ENCODE results near the gene RYR3.

The RYR3 gene

DNA sequence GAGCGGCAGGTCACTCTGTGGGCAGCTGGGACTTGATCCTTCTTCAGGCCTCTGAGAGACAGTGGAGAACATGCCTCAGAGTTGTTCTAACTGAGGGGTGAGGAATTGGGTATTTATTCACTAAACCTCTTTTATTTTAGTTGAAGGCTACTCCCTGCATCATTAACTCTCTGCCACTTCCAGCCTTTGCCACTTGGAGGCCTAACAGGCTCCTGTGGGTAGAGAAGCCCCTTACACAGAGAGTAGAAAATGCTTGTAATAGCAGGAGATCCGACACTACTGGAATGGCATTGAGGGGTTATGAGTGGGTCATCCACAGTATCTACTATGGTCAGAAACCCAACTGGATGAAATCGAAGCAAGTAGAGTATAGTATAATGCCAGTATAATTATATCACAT is 81.7 kb downstream of the RYR3 start:
- no peak for DNase-seq

DNA sequence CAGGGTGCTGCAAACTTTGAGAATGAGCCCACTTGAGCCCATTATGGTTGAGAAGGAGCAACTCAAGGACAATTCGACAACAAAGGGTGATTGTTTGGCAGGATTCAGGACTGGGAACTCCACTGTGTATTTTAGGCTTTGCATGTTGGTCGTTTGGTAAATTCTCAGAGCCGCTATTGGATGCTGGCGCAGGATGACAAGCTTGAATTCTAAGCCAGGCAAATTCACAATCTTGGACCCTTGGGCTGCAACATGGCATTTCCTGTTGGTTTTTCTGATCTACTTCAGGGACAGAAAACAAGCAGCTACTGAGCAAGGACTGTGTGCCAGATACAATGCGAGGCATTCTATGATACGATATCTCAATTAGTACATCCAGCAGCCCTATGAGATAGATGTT is 82.8 kb downstream of the RYR3 start:
- no peak for DNase-seq

DNA sequence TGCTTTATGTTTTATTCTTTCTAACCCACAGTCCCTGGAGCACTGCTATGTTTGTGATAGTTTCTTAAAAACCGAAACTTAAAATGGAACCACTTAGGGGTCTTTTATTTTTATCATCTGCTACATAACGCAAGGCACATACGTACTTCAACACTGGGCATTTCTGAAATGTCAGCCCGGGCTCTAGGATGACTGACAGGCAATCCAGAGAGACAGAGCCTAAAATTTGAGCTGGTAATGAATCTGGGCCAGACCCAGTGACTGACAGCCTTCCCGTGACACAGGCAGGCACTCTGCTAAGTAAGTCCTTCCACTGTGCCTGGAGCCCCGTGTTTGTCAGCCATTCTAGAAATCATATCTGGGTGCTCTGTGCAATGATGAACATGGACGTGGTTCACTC is 84.6 kb downstream of the RYR3 start:
- DNase-seq: no peak

DNA sequence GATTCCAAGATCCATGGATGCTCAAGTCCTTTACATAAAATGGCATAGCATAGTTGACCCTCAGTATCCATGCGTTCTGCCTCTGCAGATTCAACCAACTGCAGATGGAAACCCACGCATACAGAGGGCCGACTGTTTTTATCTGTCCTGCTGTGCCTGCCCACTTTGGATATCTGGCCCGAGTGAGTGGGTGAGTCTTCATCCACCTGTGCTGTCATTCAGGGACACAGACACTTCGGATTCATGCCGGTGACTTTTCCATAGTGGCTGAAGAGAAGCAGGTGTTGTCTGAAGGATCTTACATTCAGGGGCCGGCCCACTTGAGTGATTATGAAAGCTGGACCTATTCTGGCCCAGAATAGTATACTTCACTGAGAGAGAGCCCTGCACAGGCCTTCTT is 85.1 kb downstream of the RYR3 start:
- no peak for DNase-seq

DNA sequence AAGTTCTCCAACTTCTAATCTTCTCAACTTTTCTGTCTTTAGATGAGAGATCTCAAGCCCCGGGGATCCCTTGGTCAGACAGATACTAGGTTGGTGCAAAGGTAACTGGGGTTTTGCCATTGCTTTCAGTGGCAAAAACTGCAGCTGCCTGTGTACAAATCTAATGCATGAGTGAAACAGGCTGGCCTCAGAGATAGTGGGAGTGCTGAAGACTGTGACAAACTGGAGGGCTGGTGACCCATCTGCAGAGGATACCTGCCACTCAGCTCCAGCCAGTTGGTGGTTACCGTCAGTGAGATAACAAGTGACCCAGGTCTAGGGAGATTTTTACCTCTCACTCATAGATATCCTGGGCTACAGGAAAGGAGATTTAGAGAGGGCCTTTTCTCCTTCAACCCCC is 85.7 kb downstream of the RYR3 start:
- no peak for DNase-seq

DNA sequence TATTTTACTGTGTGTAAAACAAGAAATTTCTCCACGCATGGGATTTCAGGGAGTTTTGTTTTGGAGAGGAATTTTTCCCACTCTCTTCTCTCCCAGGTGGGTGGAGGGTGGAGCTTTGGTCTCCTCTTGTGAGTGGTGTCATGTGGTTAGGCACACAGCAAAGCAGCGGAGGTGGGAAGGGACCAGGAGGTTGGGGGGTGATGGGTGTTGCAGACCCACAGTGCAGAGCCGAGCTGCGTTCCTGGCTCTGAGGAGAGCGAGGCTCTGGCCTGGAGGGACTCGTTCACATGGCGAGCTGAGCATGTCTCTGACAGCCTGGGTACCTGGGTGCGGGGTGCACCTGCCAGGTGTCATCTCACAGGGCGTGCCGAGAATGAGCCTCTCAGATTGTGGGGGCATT is 87.8 kb downstream of the RYR3 start:
- no peak for DNase-seq

DNA sequence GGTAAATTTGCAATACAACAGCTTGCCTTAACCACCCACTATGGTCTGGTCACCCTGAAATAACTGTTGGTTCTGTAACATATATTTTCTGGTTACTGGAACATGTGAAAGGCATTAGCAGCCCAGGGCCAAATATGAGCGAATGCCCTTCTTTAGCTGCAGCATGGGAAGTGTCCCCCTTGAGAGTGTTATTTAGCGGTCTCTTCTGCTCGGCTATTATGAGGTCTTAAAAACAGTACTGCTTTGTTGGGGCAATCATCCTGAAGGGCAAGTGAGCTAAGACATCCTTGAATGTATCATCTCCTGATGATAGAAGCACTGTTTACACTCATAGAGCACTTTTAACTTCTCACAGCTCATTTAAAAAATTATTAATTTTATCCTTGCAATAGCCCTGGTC is 90.2 kb downstream of the RYR3 start:
- DNase-seq: no peak

DNA sequence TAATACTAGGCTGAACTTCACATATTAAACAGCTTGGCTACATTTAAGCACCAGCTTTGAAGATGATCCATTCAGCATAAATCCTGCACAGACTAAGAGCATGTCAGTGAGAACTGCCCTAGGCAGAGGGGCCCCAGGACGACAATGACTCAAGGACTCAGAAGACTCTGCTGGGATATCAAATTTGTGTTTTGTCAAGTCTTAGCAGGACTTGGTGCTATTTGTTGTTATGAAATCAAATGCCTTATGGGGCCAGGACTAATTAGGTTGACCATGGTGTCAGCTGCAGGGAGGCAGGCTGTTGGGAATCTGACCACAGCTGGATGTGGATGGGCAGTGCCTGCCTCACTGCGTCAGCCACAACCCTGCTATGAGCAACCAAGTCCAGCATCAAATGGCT is 91.8 kb downstream of the RYR3 start:
- DNase-seq: no peak

DNA sequence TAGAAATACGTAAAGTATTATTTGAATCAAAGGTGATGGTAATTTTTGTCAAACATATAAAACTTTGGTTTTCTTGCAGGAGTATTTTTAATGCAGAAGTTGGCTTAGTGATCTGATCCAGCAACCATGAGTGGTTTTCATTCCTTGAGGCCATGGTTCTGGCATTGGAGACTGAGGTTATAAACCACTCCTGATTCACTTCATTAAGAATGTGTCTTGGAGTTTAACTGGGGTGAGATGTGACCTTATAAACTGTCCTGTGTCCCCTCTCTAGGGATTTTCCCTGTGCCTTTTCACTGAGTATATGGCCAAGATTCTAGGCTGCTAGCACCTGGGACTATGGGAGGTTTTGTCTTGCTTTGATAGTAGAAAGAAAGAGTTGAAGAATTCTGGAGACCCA is 94.3 kb downstream of the RYR3 start:
- DNase-seq: no peak

DNA sequence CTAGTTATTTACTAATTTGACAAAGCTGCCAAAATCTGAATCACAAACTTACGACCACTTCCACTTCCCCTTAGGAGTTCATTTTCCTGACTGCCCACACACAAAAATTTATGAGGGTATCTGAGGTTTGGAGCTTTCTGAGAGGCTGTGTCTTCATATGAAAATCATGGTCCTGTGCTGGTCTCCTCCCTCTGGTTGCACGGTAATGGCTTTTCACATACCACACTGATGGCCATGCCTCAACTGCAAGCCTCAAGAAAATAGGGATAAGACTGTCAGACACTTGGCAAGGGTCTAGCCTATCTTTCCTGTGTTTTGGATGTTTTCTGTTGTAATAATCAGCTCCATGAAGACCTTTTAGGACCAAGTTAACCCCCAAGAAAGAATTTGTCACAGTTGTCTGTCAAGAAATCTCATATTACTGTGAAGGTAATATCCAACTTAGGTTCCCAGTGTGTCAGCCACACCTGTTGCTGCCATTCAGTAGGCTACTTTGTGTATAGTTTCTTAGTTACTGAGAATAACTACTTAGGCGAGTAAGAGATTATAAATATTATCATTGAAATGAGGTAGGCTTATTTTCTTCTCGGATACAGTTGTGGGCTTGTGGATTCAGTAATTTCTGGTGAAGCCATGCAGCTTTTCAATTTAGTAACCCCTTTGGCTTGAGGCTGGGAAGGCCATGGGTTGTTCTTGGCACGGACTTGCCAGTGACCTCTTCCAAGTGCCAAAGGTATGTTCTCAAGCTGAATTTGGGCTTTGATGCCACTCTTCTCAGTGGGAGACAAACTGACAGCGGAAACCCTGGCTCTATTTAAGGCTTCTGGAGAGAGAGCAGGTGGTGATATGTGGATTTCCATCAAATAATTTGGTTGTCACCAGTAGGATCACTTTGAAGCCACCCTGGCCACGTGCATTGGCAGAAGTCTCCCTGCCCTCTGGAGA is 101.1 kb downstream of the RYR3 start:
- DNase-seq: no peak

DNA sequence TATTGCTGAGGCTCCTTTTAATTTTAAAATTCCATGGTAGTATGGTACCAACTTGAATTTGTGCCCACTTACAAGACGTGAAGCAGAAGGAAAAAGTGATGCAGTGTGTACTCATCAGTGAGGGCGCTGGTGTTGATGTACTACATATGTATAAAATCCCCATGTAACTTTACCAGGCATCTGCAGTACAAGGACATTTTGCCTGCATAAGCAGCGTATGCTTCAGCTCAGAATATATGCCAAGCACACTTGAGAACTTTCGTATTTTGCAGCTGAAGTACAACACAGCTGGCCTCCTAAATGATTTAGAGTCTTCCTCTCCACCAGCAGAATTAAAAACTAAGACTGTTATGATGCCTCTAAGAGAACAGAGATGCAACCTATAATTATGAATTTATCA is 108.9 kb downstream of the RYR3 start:
- no peak for DNase-seq

DNA sequence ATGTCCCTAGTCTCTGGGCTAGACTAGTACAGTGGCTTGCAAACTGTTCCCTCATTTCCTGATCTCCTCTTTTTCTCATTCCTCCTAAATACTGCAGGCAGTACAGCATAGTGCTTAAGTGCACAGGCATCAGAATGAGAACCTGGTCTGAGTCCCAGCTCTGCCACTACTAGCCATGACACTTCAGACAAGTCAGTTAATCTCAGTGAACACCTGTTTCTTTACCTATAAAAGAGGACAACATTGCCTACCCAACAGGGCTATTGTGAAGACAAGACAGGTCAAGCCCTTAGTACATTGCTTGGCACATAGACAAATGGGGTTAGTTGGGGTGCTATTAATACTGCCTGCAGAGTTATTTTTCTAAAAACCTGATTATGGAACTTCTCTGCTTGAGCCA is 113.3 kb downstream of the RYR3 start:
- DNase-seq: no peak

DNA sequence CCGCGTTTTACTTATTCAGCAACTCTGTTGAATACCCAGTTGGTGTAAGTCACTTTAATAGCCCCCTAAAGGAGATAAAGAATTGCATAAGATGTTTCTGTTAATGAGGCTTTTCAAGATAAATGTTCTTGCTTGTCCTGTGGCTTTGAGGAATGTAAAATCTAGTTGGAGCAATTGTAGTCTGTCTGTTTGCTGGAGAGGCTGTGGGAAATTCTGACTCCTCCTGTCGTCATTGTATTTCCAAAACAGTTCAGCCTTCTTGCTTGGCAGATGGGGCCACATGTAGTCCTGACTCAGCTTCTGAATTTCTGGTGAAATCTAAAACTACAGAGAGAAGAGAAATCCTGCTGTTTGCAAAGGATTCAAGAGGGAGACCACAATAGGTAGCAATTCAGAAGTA is 114.4 kb downstream of the RYR3 start:
- no peak for DNase-seq

DNA sequence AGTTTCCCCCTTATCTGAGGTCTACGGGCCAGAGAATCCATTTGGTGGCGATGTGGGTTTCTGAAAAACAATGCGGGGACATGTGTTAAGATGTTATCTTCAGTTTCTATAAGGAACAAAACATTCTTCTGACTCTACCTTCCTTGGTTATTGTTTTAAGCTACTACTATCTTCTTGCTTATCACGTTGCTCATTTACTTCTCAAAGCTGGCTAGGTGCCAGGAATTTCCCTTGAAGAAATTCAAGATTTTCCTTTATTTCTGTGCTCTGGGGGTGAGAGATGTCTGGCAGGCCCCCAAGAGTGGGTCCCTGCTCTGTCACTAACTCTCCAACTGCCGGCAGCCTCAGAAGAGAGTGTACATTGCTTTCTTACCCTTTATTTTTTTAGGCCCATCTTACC is 119.8 kb downstream of the RYR3 start:
- no peak for DNase-seq

DNA sequence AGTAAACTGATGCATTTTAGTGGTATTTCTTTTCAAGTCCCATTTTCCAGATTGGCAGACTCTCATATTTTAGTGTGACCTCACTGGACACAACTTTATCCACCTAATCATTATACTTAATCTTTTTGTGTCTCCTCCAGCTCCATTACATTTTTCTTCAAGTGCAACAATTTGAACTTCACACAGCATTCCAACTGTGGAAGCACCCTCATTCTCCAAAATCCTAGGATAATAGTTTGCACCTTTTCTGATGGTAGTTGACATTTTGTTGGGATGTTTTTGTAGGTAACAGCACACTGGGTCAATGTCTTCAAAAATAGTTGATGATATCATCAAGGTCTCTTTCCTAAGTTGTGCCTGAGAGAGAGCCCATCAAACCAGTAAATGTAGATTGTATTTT is 123.1 kb downstream of the RYR3 start:
- DNase-seq: no peak

DNA sequence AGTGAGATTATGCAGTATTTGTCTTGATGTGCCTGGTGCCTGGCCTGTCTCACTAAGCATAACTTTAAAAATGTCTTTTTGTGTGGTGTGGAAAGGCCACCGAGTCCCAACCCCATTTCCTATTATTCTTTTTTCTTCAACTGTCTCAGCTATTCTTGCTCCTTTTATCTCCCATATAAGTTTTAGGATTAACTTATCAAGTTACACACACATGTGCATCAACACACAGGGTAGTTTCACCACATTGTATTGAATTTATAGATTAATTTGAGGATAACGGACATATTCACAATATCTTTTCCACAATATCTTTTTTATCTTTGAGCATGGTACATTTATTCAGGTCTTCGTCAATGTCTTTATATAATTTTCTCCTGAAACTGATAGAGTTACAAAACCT is 127.6 kb downstream of the RYR3 start:
- DNase-seq: no peak

DNA sequence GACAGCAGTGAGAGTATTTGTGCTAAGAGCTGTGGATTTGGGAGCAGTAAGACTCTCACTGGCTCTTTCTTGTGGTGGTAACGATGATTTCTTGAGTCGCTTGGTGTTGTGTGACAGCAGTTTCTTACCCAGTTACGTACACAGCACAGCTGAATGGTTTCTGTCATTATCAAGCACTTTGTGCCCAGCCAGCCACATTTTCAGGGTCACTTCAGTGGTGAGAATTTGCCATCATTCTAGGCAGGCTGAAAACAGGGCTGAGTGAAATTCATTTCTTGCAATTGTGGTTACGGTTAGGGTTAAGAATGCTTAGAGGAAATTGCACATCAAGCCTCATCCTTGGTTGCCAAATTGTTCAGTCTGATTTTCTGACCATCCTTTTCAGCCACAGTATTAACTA is 130.1 kb downstream of the RYR3 start:
- DNase-seq: no peak

DNA sequence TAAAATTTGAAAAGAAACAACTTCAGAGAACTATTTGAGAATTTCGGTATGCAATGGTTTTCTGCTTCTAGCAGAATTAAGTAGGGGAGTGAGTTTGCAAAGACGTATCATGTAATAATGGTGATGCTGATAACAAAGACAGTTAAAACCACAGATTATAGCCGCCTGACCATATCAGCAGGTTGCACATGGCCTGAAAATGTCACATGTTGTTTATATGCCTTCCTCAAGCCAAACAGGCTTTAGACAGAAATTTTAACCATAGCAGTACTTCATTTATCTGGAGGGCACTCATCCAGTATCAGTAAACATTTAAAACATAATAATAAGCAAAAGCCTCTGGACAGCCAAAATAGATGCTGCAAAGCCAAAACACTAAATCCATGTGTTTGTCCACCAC is 131.7 kb downstream of the RYR3 start:
- DNase-seq: no peak

DNA sequence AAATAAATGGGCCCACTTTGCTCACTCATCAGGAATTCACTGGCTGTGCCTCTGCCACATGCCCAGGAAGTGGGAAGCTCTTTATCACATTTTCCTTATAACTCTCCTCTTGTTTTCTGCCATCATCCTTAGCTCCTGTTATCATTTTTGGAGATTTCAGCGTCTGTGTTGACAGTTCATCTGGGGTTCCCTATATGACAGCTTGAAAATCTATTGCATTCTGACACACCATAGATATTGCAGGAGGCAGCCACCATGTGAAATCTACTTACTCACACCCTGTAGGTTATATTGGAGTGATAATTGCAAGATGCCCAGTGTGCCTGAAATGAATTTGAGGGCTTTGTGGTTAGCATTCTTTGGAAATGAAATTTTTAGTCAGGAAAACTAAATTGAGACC is 132.9 kb downstream of the RYR3 start:
- no peak for DNase-seq

DNA sequence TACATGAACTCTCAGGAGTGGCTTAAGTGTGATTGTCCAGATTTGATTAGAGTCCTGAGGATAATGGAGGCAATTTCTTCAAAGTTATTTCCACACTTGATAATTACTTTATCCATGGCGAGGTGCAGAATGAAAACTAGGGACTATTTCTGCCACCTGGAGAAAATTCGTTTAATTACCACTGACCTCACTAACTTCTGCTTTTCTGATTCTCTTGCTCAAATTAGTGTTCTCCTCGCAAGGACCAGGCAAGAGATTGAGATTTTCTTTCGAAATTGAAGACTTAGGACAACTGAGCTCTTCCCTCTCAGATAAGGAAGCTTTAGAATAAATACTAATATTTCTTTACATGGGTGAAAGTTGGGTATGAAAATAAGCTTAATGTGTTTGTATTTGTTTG is 135.2 kb downstream of the RYR3 start:
- no peak for DNase-seq

DNA sequence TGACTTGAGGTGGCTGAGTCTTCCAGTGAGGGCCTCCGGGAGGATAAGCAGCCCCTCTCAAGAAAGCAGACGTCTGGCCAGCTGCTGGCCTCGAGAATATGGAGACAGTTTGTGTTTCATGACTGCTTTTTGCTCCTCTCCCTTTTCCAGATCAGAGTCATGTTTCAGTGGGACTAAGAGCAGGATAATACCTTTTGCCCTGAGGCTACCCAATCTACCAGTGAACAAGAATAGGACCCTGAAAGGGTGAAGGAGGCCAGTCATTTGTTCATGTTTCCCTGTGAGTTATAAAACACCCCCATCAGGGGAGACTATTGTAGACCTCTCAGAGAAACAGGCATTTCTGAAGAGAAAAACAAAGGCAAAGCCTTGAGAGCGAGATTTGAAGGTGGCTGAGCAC is 137.4 kb downstream of the RYR3 start:
- no peak for DNase-seq

DNA sequence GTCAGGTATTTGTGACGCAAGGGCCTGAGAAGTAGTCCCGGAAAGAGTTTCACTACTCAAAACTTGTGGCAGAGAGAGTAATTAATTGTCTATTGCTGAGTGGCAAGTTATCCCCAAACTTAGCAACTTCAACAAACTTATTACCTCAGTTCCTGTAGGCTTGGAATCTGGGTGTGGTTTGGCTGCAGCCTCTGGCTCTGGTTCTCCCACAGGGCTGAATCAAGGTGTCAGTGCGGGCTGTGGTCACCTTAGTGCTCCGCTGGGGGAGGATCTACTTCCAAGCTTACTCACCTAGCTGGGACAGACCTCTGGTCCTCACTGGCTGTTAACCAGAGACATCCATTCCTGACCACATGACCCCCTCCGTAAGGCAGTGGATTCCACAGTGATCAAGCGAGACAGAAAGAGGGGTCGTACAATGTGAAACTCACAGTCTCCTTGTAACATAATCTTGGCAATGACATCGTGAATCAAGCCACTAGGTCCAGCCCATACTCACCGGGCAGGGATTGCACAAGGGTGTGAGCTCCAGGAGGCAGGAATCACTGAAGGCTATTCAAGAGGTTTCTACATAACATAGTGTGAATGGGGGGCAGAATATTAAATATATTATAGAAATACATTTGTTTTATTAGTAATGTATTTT is 138.3 kb downstream of the RYR3 start:
- DNase-seq: no peak

DNA sequence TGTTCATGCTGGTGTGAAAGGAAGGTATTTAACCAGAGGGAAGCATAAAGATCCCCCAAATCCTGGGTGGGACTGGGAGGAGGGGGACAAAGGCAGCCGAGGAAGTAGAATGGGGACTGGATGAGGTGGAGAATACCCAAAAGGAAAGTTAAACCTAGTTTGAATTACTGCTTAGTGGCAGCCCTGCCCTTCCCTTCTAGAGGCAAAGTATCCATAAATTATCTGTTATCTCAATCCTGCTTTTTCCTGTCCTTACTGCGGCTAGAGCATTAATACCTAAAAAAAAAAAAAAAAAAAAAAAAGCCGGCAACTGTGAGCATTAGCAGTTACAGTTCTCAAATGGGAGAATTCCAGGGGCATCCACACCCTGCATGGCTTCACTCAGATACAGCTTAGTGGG is 139.0 kb downstream of the RYR3 start:
- DNase-seq: no peak

DNA sequence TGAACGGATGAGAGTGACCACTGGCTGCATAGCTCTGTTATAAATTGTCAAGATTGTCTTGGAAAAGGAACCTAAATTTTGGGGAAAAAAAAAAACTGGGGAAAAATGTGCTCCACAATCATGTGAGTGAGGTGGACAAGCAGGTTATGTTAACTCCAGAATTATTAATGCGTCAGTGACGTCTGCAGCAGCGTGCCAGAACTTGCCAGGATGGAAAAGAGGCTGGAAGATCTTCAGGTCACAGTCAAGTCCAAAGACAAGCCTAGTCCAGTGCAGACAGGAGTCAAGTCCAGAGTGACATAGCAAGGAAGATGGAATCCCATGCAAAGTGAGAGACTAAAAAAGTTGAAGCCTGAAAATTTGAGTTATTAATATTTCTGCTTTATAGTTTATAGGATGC is 140.6 kb downstream of the RYR3 start:
- DNase-seq: no peak

DNA sequence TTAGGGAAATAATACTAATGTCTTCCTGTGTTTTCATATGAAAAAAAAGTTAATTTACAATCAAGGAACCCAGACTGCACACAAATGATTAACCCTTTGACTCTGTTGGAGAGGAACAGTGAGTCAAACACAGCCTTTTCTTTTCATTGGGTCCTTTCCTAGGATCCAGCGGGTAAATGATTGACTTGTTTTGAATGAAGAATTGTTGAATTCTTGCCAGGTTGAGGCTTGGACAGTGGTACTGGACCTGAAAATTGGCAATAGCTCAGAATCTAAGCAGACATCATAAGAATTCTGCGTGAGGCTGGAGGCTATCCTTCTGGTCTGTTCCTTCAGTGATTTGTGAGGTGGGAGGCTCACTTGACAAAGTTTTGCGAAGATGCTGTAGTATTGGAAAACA is 143.0 kb downstream of the RYR3 start:
- no peak for DNase-seq
